IMR-90 (cell line): ENCODE results near the gene OMD. TPM values are rescaled to one million over a fixed set of nuclear protein-coding genes. Genes with fewer than 3 reads are reported as not detected.

ENCODE experiments used
- ATAC-seq: fragments of 200-7000 bp; cut with Tn5 transposase; 2 replicates; pipeline ENCODE4 v1.9.1; 2020; ENCODE audit warnings: low read depth, mild to moderate bottlenecking, moderate library complexity
- BruUV-seq: library from RNA; stranded (reverse); fragments of 400-500 nt; replicated peaks from 2 replicates; lab custom pipeline; 2021; lab: Mats Ljungman, UMichigan
- CTCF ChIA-PET: fragments of 300-600 bp; formaldehyde crosslinking; extraction: SDS; loops from one replicate; lab custom pipeline; 2021; ENCODE audit warnings: antibody characterized with exemption; lab: Yijun Ruan, JAX
- POLR2A ChIA-PET: fragments of 300-600 bp; sonication (Branson Sonifier 250); formaldehyde crosslinking; loops from one replicate; lab custom pipeline; 2022; ENCODE audit warnings: antibody characterized with exemption; ENCODE audit not compliant: unreplicated experiment; lab: Charles Lee
- DNase-seq: peaks from one replicate; pipeline ENCODE4 v3.0.0; 2013
- H2AFZ ChIP-seq: replicated peaks from 2 replicates; pipeline ENCODE3; 2013; ENCODE audit warnings: low read length, mild to moderate bottlenecking; ENCODE audit not compliant: poor library complexity
- H2AK5ac ChIP-seq: 2 replicates; pipeline ENCODE4 v1.6.1; 2013; ENCODE audit warnings: low read depth, low read length, inconsistent platforms
- H2AK9ac ChIP-seq: replicated peaks from 2 replicates; pipeline ENCODE3; 2013; ENCODE audit warnings: mild to moderate bottlenecking, low read depth, low read length, moderate library complexity; ENCODE audit not compliant: poor library complexity
- H2BK120ac ChIP-seq: 2 replicates; pipeline ENCODE4 v1.6.1; 2013; ENCODE audit warnings: low read depth, low read length, inconsistent platforms
- H2BK15ac ChIP-seq: 3 replicates; pipeline ENCODE4 v1.6.1; 2013; ENCODE audit warnings: low read depth, low read length, inconsistent platforms
- H2BK20ac ChIP-seq: 2 replicates; pipeline ENCODE4 v1.6.1; 2013; ENCODE audit warnings: low read depth, mild to moderate bottlenecking, inconsistent platforms, low read length, moderate library complexity
- H2BK5ac ChIP-seq: 2 replicates; pipeline ENCODE4 v1.6.1; 2013; ENCODE audit warnings: mild to moderate bottlenecking, low read depth, low read length, inconsistent platforms; ENCODE audit not compliant: poor library complexity, severe bottlenecking
- H3K14ac ChIP-seq: replicated peaks from 2 replicates; pipeline ENCODE4 v1.6.1; 2013; ENCODE audit warnings: low read depth, low read length, inconsistent platforms
- H3K18ac ChIP-seq: 2 replicates; pipeline ENCODE4 v1.6.1; 2013; ENCODE audit warnings: low read depth, low read length, control low read depth
- H3K23ac ChIP-seq: 2 replicates; pipeline ENCODE4 v1.6.1; 2013; ENCODE audit warnings: low read depth, low read length, inconsistent platforms
- H3K27ac ChIP-seq: 2 replicates; pipeline ENCODE4 v1.5.1; 2013; ENCODE audit warnings: mild to moderate bottlenecking, control low read depth, low read length; ENCODE audit not compliant: insufficient read depth
- H3K27me3 ChIP-seq: 2 replicates; pipeline ENCODE4 v1.6.1; 2013; ENCODE audit warnings: low read length; ENCODE audit not compliant: control insufficient read depth, insufficient read depth
- H3K36me3 ChIP-seq: 2 replicates; pipeline ENCODE4 v1.6.1; 2013; ENCODE audit warnings: low read length, mixed read lengths; ENCODE audit not compliant: control insufficient read depth, insufficient read depth
- H3K4ac ChIP-seq: 2 replicates; pipeline ENCODE4 v1.6.1; 2013; ENCODE audit warnings: low read depth, low read length, inconsistent platforms
- H3K4me1 ChIP-seq: 2 replicates; pipeline ENCODE4 v1.6.1; 2013; ENCODE audit warnings: low read length, mixed read lengths; ENCODE audit not compliant: control insufficient read depth, insufficient read depth
- H3K4me2 ChIP-seq: 2 replicates; pipeline ENCODE4 v1.6.1; 2013; ENCODE audit warnings: low read depth, mild to moderate bottlenecking, control low read depth, low read length, moderate library complexity
- H3K4me3 ChIP-seq: 2 replicates; pipeline ENCODE4 v1.5.1; 2013; ENCODE audit warnings: low read depth, mild to moderate bottlenecking, control low read depth, low read length, moderate library complexity; ENCODE audit not compliant: insufficient read depth
- H3K56ac ChIP-seq: 2 replicates; pipeline ENCODE4 v1.6.1; 2013; ENCODE audit warnings: low read length, inconsistent platforms; ENCODE audit not compliant: insufficient read depth; ENCODE audit errors: extremely low read depth
- H3K79me1 ChIP-seq, 2 experiments: 2 replicates each; pipeline ENCODE4 v1.6.1; 2013; ENCODE audit warnings: low read length in 2 of 2, inconsistent platforms in 1 of 2, low read depth in 1 of 2
- H3K9ac ChIP-seq: 2 replicates; pipeline ENCODE4 v1.6.1; 2013; ENCODE audit warnings: low read depth, low read length, control low read depth
- H3K9me1 ChIP-seq: 2 replicates; pipeline ENCODE4 v1.6.1; 2013; ENCODE audit warnings: low read length, inconsistent platforms; ENCODE audit not compliant: insufficient read depth
- H3K9me3 ChIP-seq: 2 replicates; pipeline ENCODE4 v1.6.1; 2013; ENCODE audit warnings: low read length; ENCODE audit not compliant: control insufficient read depth, insufficient read depth
- H4K20me1 ChIP-seq: 2 replicates; pipeline ENCODE4 v1.6.1; 2013; ENCODE audit warnings: low read length, inconsistent platforms; ENCODE audit not compliant: insufficient read depth
- H4K5ac ChIP-seq: 2 replicates; pipeline ENCODE4 v1.6.1; 2013; ENCODE audit warnings: mild to moderate bottlenecking, low read depth, low read length, control low read depth
- H4K8ac ChIP-seq, 2 experiments: 2 replicates each; pipeline ENCODE4 v1.6.1; 2013; ENCODE audit warnings: low read depth in 2 of 2, low read length in 2 of 2, control low read depth in 1 of 2, inconsistent platforms in 1 of 2
- H4K91ac ChIP-seq: 2 replicates; pipeline ENCODE4 v1.6.1; 2013; ENCODE audit warnings: low read depth, low read length, inconsistent platforms; ENCODE audit not compliant: insufficient read depth
- CTCF ChIP-seq: conservative IDR thresholded peaks from 2 replicates; pipeline ENCODE4 v1.5.1; 2012; ENCODE audit warnings: mild to moderate bottlenecking, low read depth, low read length, improper control_type of control experiment
- WGBS, 2 experiments: methylation state at CpG; one replicate each; pipeline versions ENCODE4 v1.1.5 to v1.1.7; 2013; ENCODE audit warnings: missing lambda C conversion rate in 2 of 2; ENCODE audit not compliant: insufficient read length in 1 of 2; ENCODE audit errors: extremely low coverage in 2 of 2; 5-methylcytosine and 5-hydroxymethylcytosine counted together
- dilution Hi-C: fragments of 300-500 bp; cut with HindIII; formaldehyde crosslinking; loops from one replicate; pipeline ENCODE4 v1.14.3; 2018; ENCODE audit warnings: low sequenced_read_pairs; ENCODE audit not compliant: unreplicated experiment
- in situ Hi-C: fragments of 300-500 bp; cut with MboI; formaldehyde crosslinking; loops from 3 replicates; pipeline ENCODE4 v1.14.3; 2019; ENCODE audit warnings: low sequenced_read_pairs, inconsistent platforms, mixed read lengths
- intact Hi-C: fragments of 100-400 bp; cut with micrococcal nuclease; formaldehyde crosslinking; loops from 2 replicates; pipeline ENCODE4 v1.10.0; 2022
- polyA plus RNA-seq, 3 experiments: library from polyadenylated mRNA; depleted of rRNA; stranded (reverse); fragments of >200 nt; gene quantifications; 2 replicates each; pipeline ENCODE4 v1.2.3, GENCODE V29; 2012; ENCODE audit warnings: low replicate concordance in 1 of 3
- total RNA-seq: library from RNA; depleted of rRNA; stranded (reverse); fragments of >200 nt; gene quantifications from 2 replicates; pipeline ENCODE4 v1.2.3, GENCODE V29; 2012

Gene OMD
- total and polyA plus RNA-seq, 2 of the 4 experiments (the other 2 are of a cell fraction), result not detected

GRCh38 chr9:92444841-92445240, 20.6 kb upstream of the OMD start:
- H3K23ac ChIP-seq, result no peak overlapping the region
- ChIA-PET POLR2A (no interaction called here), CTCF (no interaction called here)
- no peak overlapping the region for H3K4ac ChIP-seq
- H3K18ac ChIP-seq, result no peak overlapping the region
- H3K27ac ChIP-seq, result no peak overlapping the region
- TF ChIP-seq CTCF, result no peak
- H3K9me3 ChIP-seq, result no peaks in the 10 kb centered on the region
- ATAC-seq (no peak), DNase-seq (no peak)
- no peak overlapping the region for H4K91ac ChIP-seq
- H4K5ac ChIP-seq, result no peak overlapping the region
- H3K4me2 ChIP-seq, result no peak overlapping the region
- H2BK120ac ChIP-seq, result no peak overlapping the region
- no peaks in the 10 kb centered on the region; the same call in 1 of the 2 replicates for H3K4me1 ChIP-seq
- H3K9me1 ChIP-seq, result no peaks in the 10 kb centered on the region
- H4K20me1 ChIP-seq, result no peaks in the 10 kb centered on the region
- no peaks in the 10 kb centered on the region for H3K79me1 ChIP-seq
- H3K14ac ChIP-seq, result no peak overlapping the region
- no peak overlapping the region for H3K4me3 ChIP-seq
- no peak overlapping the region for H2AFZ ChIP-seq
- no peak overlapping the region for H2BK20ac ChIP-seq
- no peak overlapping the region for H2AK5ac ChIP-seq
- in situ Hi-C loops, result no loop called here
- no peak overlapping the region for H2BK15ac ChIP-seq
- H4K8ac ChIP-seq, result no peak overlapping the region
- no peaks in the 10 kb centered on the region for H3K36me3 ChIP-seq
- intact Hi-C loops, result no loop called here
- dilution Hi-C loops, result no loop called here
- H3K27me3 ChIP-seq, result no peaks in the 10 kb centered on the region; the same call in 1 of the 2 replicates
- H2AK9ac ChIP-seq, result no peak overlapping the region
- 76% methylated on average over 3 of the region's 4 CpGs; no CpG with 5 or more reads in 1 of the 2 experiments for WGBS, 2 experiments
- H3K56ac ChIP-seq, result no peak overlapping the region
- no TSS peak for BruUV-seq
- H2BK5ac ChIP-seq, result no peak overlapping the region
- H3K9ac ChIP-seq, result no peak overlapping the region
